Astrocyte of the hippocampus (primary cell): ENCODE results near the gene PHGDH.
"Not testable (repeated sequence)": the region's sequence is repeated elsewhere in the genome, so short reads cannot be mapped to it uniquely, and the experiment has no call there.

Experiments used
- DNase-seq: peaks from one replicate; pipeline ENCODE4 v3.0.0; 2011; ENCODE audit warnings: low read depth, low spot score

The PHGDH gene

GRCh38 chr1:119697598-119697997, 14.1 kb upstream of the PHGDH start:
- DNase-seq: no peak

GRCh38 chr1:119700326-119700725, 11.4 kb upstream of the PHGDH start:
- no peak for DNase-seq

DNA sequence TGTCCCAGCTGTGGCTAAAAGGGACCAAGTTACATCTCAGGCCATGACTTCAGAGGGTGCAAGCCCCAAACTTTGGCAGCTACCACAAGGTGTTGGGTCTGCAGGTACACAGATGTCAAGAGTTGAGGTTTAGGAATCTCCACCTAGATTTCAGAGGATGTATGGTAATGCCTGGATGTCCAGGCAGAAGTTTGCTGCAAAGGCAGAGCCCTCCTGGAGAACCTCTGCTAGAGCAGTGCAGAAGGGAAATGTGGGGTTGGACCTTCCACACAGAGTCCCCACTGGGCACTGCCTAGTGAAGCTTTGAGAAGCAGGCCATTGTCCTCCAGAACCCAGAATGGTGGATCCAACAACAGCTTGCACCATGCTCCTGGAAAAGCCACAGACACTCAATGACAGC, 10.1 kb upstream of the PHGDH start:
- no peak for DNase-seq

DNA sequence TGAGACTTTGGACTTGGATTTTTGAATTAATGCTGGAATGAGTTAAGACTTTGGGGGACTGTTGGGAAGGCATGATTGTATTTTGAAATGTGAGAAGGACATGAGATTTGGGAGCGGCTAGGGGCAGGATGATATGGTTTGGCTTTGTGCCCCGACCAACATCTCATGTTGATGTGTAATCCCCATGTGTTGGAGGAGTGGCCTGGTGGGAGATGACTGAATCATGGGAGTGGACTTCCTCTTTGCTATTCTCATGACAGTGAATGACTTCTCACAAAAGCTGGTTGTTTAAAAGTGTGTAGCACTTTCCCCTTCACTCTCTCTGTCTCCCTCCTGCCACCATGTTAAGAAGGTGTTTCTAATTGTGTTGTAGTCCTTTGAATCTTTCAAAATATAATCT, 9.3 kb upstream of the PHGDH start:
- DNase-seq: no peak

DNA sequence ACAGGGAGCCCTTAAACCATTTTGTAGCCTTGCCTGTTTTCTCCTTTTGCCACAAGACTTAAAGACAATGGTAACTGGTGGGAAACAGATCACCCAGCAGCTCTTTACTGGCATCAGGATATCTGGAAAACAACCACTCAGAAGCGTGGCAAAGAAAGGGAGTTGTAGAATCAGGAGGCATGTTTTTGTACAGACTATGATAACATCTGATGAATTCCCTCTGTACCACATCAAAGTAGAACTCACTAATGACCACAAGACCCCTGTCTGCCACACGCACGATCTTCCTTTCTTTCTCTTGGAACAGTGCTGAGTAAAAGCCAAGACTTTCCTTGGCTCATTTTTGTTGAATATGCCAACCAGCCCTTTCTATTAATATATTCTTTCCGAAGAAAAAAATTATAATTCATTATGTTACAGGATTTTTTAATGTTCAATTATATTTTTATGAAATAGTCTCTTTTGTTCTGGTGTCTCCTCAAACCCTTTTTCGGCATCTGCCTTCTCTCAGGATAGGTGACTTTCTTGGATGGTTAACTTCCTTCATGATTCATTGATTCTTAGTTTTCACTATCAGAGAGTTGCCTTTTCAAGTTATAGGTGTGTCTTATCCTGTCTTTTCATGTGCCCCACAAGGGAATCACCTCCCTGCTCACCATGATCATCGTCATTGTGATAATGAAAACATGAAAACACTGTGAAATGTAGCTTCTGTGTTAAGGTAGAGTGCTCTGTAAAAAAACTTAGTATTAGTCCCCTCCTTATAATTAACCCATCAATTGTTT, 7.9 kb upstream of the PHGDH start:
- peak; percentile 16 for DNase-seq

- not testable (repeated sequence) for DNase-seq
These were observed 5.1 kb upstream of the PHGDH start for GRCh38 chr1:119706599-119706998.

DNA sequence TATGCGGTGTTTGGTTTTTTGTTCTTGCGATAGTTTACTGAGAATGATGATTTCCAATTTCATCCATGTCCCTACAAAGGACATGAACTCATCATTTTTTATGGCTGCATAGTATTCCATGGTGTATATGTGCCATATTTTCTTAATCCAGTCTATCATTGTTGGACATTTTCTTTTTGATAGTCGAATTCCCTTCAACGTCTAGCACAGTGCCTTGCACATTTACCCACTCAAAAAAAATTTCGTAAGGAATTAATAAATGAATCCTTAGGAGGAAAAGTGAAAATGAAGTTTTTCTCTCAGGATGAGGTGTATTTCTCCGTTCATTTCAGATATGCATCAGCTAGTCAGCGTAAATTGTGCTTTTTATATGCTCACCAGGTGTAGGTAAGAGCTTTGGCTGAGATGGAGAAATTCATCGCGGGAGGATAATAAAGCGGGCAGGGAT, 354 bp upstream of the PHGDH start:
- not testable (repeated sequence) for DNase-seq

DNA sequence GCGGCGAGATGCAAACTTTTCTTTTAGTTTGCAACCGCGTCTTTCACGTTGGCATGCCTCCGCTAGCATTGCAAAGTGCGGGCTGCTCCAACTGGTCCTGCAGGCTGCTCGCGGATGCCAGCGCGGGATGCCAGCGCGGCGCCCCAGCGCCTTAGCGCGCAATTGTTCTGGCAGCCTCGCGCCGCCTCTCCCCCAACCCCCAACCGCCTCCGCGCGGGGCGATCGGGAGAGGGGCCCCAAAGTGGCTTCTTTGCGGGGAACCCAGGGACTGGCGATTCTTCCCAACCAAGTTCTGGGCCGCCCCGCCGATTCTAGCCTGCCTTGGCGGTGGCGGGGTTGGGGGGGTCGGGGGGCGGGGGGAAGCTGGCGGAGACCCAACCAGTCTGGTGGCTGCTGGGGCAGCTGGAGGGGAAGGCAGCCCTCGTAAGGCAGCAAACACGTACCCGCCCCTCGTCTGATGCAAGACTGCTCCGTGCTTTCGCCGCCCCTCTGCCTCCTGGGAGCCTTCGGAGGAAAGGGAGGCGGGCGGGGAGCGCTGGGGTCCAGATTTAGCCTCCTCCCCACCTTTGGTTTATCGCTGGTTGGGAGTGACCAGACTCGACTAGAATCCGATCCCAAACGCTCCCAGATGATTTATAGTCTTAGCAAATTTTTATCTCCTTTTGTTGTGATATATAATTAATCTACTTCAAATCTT, 756 bp downstream of the PHGDH start:
- peak; percentile 89 for DNase-seq

DNA sequence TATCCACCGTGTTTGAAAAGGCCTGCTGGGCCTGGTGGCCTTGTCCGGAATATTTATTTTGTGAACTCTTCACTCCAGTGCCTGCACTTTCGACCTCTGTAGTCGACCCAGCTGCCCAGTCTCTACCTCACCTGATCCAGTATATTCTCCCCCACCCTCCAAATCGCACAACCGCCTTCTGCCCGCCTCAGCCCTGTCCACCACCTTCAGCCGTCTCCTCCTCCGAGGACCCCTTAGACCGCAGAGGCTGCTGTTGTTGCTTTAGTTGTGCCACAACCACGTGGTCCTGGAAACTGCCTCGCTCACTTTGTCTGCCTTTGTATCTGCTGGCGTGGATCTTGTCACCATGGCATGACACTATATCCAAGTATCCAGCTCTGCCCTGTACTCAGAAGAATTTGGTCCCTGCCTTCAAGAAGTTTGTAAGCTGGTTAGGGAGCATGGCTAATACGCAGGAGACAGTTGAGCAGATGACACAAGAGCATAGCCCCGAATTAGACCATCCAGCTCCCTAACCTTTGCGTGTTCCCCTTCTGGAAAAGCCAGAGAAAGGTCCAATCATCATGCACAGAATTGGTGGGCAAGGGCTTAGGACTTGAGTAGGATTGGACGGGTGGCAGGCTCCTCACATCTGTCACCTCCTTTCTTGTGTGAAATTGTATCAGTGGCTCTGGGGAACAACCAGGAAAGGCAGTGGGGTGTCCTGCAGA, 1.5 kb downstream of the PHGDH start:
- peak; percentile 46 for DNase-seq

DNA sequence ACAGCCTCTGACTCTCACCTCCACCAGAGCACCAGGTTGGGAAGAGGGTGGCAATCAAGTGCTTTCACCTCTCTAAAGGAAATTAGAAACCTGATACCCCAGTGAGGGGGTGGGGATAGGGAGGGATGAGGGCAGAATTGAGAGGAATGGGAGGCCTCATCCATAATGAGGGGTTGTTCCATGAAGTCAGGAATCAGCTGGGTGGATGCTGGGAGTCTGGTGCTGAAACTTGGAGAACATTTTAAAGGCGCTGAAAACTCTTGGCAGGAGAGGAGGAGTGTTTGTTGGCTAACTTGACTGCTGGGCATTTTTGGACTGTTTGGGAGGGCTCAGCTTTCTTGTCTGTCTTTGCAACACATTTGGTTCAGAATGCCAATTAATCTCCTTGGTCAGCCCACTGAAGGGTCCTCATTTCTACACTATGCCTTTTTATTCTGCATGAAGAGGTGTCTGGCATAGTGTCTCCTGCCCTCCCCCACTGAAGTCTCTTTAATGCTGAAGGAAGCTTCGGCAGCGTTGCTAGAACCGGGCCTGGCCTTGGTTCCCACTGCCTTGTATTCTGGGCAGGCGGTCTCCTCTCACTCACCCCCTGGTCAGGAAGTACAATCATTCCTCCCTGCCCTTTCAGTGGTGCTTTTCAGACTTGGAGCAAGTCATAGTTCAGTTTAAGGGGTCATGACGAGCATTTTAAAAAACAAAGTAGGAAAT, 2.2 kb downstream of the PHGDH start:
- peak; percentile 28 for DNase-seq

GRCh38 chr1:119714583-119714982, 2.8 kb downstream of the PHGDH start:
- DNase-seq: no peak

- DNase-seq: no peak
These were observed 3.8 kb downstream of the PHGDH start for GRCh38 chr1:119715542-119715941.

DNA sequence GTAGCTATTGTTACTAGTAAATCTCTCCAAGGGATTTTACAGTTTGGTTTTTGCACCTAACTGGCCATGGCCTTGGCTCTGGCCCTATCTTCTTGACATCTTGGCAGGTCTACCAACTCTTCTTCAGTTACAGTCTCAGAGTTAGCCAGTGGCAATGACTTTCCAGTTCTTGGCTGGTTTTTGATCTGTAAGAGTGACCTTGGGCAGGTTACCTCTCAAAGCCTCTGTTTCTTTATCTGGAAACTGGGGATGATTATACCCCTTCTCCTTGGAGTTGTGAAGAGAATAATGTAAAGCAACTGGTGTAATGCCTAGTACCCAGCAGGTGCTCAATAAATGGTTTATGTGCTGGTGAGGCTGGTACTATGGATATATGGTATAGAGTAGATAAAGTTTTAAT, 6.7 kb downstream of the PHGDH start:
- DNase-seq: no peak

GRCh38 chr1:119718972-119719371, 7.2 kb downstream of the PHGDH start:
- no peak for DNase-seq

GRCh38 chr1:119720866-119721440, 9.2 kb downstream of the PHGDH start:
- no peak for DNase-seq

DNA sequence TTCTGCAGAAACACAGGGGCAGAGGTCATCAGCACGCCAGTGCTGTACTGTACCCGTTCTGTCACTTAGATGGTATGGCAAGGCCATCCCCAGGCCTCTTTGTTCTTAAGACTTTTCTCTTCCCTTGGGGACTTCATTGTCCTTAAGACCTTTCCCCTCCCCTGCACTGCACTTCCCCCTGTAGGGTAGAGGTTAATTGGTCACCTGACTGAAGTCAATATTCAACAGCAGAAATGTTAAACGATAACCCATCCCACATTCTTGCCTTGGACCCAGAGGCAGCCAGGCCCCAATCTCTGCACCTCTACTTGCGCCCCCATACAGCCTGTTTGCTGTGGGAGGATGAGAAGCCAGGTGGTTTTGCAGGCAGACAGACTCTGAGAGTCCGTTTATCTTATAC, 10.2 kb downstream of the PHGDH start:
- DNase-seq: no peak

DNA sequence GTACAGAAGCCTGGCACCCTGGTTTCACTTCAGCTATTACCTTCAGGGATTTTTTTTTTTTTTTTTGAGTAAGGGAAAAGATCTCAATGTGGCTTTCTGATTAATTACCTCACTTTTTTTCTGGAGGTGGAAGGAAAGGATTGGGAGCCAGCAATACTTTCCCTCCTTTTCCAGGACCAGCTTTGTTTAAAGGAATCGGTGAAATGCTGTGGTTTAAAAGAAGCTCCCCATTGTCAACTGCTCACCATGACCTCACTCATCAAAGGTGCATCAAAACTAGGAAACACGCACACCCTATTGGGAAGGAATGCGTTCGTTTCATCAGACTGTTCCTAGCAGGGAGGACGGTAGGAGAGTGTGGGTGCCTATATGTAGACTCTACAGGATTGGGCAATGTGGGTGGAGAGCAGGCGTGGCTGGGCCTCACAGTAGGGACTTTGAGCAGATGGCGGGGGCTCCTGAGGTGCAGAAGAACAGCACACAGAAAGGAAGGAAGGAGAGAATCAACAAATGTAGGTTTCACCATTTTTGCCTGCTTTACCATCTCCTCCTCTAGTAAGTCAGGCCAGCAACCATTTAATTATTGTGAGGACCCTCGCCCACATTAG, 13.0 kb downstream of the PHGDH start:
- no peak for DNase-seq

GRCh38 chr1:119725626-119726025, 13.9 kb downstream of the PHGDH start:
- DNase-seq: no peak

GRCh38 chr1:119727991-119728390, 16.3 kb downstream of the PHGDH start:
- no peak for DNase-seq

GRCh38 chr1:119729044-119729443, 17.3 kb downstream of the PHGDH start:
- DNase-seq: no peak

- DNase-seq: no peak
These were observed 19.3 kb downstream of the PHGDH start for GRCh38 chr1:119731060-119731459.
